Neural progenitor cell (in vitro differentiated cells): Measurements from ENCODE around the gene RGN. TPM values are rescaled to one million over a fixed set of nuclear protein-coding genes. Genes with fewer than 3 reads are reported as not detected.

ENCODE experiments used
- DNase-seq: peaks from one replicate; pipeline ENCODE4 v3.0.0-alpha.2; 2016; ENCODE audit warnings: low spot score
- H2AFZ ChIP-seq: fragments of 200-600 bp; sonication (generic); replicated peaks from 2 replicates; pipeline ENCODE4 v1.6.1; 2016; ENCODE audit warnings: antibody characterized with exemption
- H3F3A ChIP-seq: fragments of 200-600 bp; sonication (generic); 2 replicates; pipeline ENCODE4 v1.6.1; 2016; ENCODE audit warnings: antibody characterized with exemption, low read depth
- H3K27ac ChIP-seq: fragments of 200-600 bp; sonication (generic); 2 replicates; pipeline ENCODE4 v1.5.1; 2016; ENCODE audit warnings: mild to moderate bottlenecking
- H3K27me3 ChIP-seq: fragments of 200-600 bp; sonication (generic); 2 replicates; pipeline ENCODE4 v1.6.1; 2016; ENCODE audit warnings: mild to moderate bottlenecking, moderate library complexity
- H3K36me3 ChIP-seq: fragments of 200-600 bp; sonication (generic); 2 replicates; pipeline ENCODE4 v1.5.1; 2016
- H3K4me1 ChIP-seq: fragments of 200-600 bp; sonication (generic); 2 replicates; pipeline ENCODE4 v1.6.1; 2016; ENCODE audit warnings: mixed run types
- H3K4me2 ChIP-seq: fragments of 200-600 bp; sonication (generic); 2 replicates; pipeline ENCODE4 v1.6.1; 2016
- H3K4me3 ChIP-seq: fragments of 200-600 bp; sonication (generic); 2 replicates; pipeline ENCODE4 v1.5.1; 2016
- H3K79me2 ChIP-seq: fragments of 200-600 bp; sonication (generic); 2 replicates; pipeline ENCODE4 v1.6.1; 2016; ENCODE audit warnings: low read depth
- H3K9ac ChIP-seq: fragments of 200-600 bp; sonication (generic); 2 replicates; pipeline ENCODE4 v1.6.1; 2016
- H3K9me3 ChIP-seq: fragments of 200-600 bp; sonication (generic); 2 replicates; pipeline ENCODE4 v1.5.1; 2016; ENCODE audit warnings: low read depth
- H4K20me1 ChIP-seq: fragments of 200-600 bp; sonication (generic); 2 replicates; pipeline ENCODE4 v1.6.1; 2016; ENCODE audit warnings: low read depth
- H3K27ac Mint-ChIP-seq: 3 replicates; pipeline ENCODE4 v1.8.0; 2021; ENCODE audit warnings: mixed read lengths
- H3K27me3 Mint-ChIP-seq: 2 replicates; pipeline ENCODE4 v1.8.0; 2022; ENCODE audit warnings: low read depth, mild to moderate bottlenecking, inconsistent platforms, moderate library complexity, mixed read lengths; ENCODE audit not compliant: insufficient read depth
- H3K36me3 Mint-ChIP-seq: 3 replicates; pipeline ENCODE4 v1.8.0; 2021; ENCODE audit warnings: mixed read lengths
- H3K4me1 Mint-ChIP-seq: 3 replicates; pipeline ENCODE4 v1.8.0; 2021; ENCODE audit warnings: mixed read lengths
- H3K4me3 Mint-ChIP-seq: 3 replicates; pipeline ENCODE4 v1.8.0; 2021; ENCODE audit warnings: mild to moderate bottlenecking, moderate library complexity, mixed read lengths
- H3K9me3 Mint-ChIP-seq: 3 replicates; pipeline ENCODE4 v1.8.0; 2020; ENCODE audit warnings: mixed read lengths
- CTCF ChIP-seq: fragments of 200-600 bp; sonication (generic); IDR thresholded peaks from 2 replicates; pipeline ENCODE4 v1.5.1; 2017; ENCODE audit warnings: antibody characterized with exemption, mild to moderate bottlenecking
- EZH2 ChIP-seq: fragments of 200-600 bp; sonication (generic); IDR thresholded peaks from 2 replicates; pipeline ENCODE4 v1.6.1; 2017; ENCODE audit warnings: antibody characterized with exemption, mild to moderate bottlenecking, moderate library complexity
- EZH2phosphoT487 ChIP-seq: fragments of 200-600 bp; sonication (generic); IDR thresholded peaks from 2 replicates; pipeline ENCODE4 v1.6.1; 2017; ENCODE audit warnings: antibody characterized with exemption
- total RNA-seq: library from RNA; depleted of rRNA; stranded (reverse); fragments of >200 nt; gene quantifications from 2 replicates; pipeline ENCODE4 v1.2.3, GENCODE V29; 2015; ENCODE audit warnings: low replicate concordance

Gene RGN
- total RNA-seq, 1 donor from 2014 or later = 0.92 TPM

- TF ChIP-seq EZH2 = no peak
- no peak for TF ChIP-seq CTCF
- no peak for TF ChIP-seq EZH2phosphoT487
- no peak overlapping the region for H3K4me3 Mint-ChIP-seq
- H3K27me3 Mint-ChIP-seq = no peaks in the 10 kb centered on the region
- H3K4me1 ChIP-seq = no peaks in the 10 kb centered on the region
- H3K27me3 ChIP-seq = no peaks in the 10 kb centered on the region
- H3K27ac Mint-ChIP-seq = no peak overlapping the region
- no peak for DNase-seq
- H3K4me2 ChIP-seq = no peak overlapping the region
- H3K36me3 ChIP-seq = no peaks in the 10 kb centered on the region
- no peaks in the 10 kb centered on the region for H3K4me1 Mint-ChIP-seq
- H2AFZ ChIP-seq = no peak overlapping the region
- H3K79me2 ChIP-seq = no peaks in the 10 kb centered on the region
- no peaks in the 10 kb centered on the region for H3K9me3 Mint-ChIP-seq
- no peak overlapping the region for H3K27ac ChIP-seq
- no peaks in the 10 kb centered on the region for H3F3A ChIP-seq
- no peaks in the 10 kb centered on the region for H4K20me1 ChIP-seq
- no peaks in the 10 kb centered on the region for H3K9me3 ChIP-seq
- no peak overlapping the region for H3K4me3 ChIP-seq
- peaks cover 1% of the 10 kb centered on the region for H3K36me3 Mint-ChIP-seq
- H3K9ac ChIP-seq = no peak overlapping the region
Observed at GRCh38 chrX:47059142-47059874, 18.9 kb upstream of the RGN start.

GRCh38 chrX:47060708-47061107 lies 17.5 kb upstream of the RGN start:
- H3K79me2 ChIP-seq = no peaks in the 10 kb centered on the region
- no peak overlapping the region for H3K27ac ChIP-seq
- no peaks in the 10 kb centered on the region for H3K4me1 ChIP-seq
- H3K9me3 Mint-ChIP-seq = no peaks in the 10 kb centered on the region
- peaks cover 1% of the 10 kb centered on the region for H3K36me3 Mint-ChIP-seq
- no peaks in the 10 kb centered on the region for H3K4me1 Mint-ChIP-seq
- TF ChIP-seq CTCF (no peak), EZH2phosphoT487 (no peak), EZH2 (no peak)
- H3K4me2 ChIP-seq = no peak overlapping the region
- H3K36me3 ChIP-seq = no peaks in the 10 kb centered on the region
- H3K9ac ChIP-seq = no peak overlapping the region
- DNase-seq = no peak
- no peaks in the 10 kb centered on the region for H4K20me1 ChIP-seq
- H3F3A ChIP-seq = no peaks in the 10 kb centered on the region
- no peaks in the 10 kb centered on the region for H3K27me3 ChIP-seq
- no peaks in the 10 kb centered on the region for H3K9me3 ChIP-seq
- H3K27ac Mint-ChIP-seq = no peak overlapping the region
- H3K27me3 Mint-ChIP-seq = no peaks in the 10 kb centered on the region
- H3K4me3 Mint-ChIP-seq = no peak overlapping the region
- no peak overlapping the region for H3K4me3 ChIP-seq
- H2AFZ ChIP-seq = no peak overlapping the region

GRCh38 chrX:47061238-47061919 lies 16.9 kb upstream of the RGN start:
- Histone ChIP-seq H3K79me2 (no peaks in the 10 kb centered on the region), H3K9me3 (no peaks in the 10 kb centered on the region), H3K27me3 (no peaks in the 10 kb centered on the region), H3K36me3 (no peaks in the 10 kb centered on the region), H3K4me2 (no peak overlapping the region), H4K20me1 (no peaks in the 10 kb centered on the region), H3K4me3 (no peak overlapping the region), H3F3A (no peaks in the 10 kb centered on the region), H2AFZ (no peak overlapping the region), H3K9ac (no peak overlapping the region), H3K27ac (no peak overlapping the region), H3K4me1 (no peaks in the 10 kb centered on the region)
- Mint-ChIP-seq H3K4me3 (no peak overlapping the region), H3K27me3 (no peaks in the 10 kb centered on the region), H3K27ac (no peak overlapping the region), H3K4me1 (no peaks in the 10 kb centered on the region), H3K36me3 (peaks cover 1% of the 10 kb centered on the region), H3K9me3 (no peaks in the 10 kb centered on the region)
- DNase-seq = no peak
- TF ChIP-seq CTCF (no peak), EZH2 (no peak)
